Stimulated activated CD4-positive, alpha-beta T cell treated with anti-CD3 and anti-CD28 coated beads, TNF-alpha, amount 100 ng/mL, for 4 hours (primary cell): ENCODE data around the gene RNASE4.
"Not testable (repeated sequence)": the region's sequence is repeated elsewhere in the genome, so short reads cannot be mapped to it uniquely, and the experiment has no call there.

Experiments
- DNase-seq, 3 experiments: peaks; one replicate each; pipeline ENCODE4 v3.0.0-alpha.2; 2020; ENCODE audit warnings: low read depth in 3 of 3

Gene RNASE4

DNA sequence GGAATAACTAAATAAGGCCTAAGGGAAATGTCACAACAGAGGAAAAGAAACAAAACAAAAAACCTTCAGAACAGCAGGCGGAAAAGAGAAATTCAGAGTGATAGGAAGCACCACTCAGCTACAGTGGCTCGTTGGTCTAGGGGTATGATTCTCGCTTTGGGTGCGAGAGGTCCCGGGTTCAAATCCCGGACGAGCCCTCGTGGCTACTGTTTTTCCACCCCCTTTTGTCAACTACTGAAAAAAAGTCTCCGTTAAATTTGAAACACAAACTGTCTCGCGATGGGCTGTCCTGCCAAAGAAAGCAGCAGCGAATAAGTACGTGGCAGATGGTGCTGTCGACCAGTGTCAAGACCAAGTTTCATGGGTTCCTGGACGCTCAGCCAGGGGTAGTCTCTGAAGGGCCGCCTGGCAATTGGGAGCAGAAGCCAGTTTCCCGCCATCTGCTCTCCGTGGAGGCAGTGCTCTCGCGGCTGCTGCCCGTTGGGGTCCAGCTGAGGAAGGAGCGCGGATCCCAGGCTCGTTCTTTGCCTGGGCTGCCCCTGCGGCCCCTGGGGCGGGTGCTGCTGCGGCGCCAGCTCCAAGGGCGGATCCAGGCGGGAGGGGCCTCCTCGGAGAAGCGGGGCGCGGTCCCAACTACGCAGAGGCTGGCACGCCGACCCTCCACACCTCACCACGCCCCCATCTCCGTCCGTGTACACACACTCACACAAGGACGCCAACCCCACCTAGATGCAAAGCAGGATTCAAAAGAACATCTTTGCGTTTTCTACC lies at the start of gene RNASE4:
Gene RNASE4 (plus strand): TSS at position 670 of the 771 bp plus-strand sequence. CDS start 14,812 bp downstream, outside the sequence.
- DNase-seq: peak; percentile 69 to 72 (median 72)

GRCh38 chr14:20641591-20641990 lies 42.8 kb upstream of the RNASE4 start, which contains the start of gene OR6S1:
Gene OR6S1, minus strand, starts transcription at chr14:20641691. Its CDS starts 0 bp downstream, at chr14:20641691.
- DNase-seq: no peak

DNA sequence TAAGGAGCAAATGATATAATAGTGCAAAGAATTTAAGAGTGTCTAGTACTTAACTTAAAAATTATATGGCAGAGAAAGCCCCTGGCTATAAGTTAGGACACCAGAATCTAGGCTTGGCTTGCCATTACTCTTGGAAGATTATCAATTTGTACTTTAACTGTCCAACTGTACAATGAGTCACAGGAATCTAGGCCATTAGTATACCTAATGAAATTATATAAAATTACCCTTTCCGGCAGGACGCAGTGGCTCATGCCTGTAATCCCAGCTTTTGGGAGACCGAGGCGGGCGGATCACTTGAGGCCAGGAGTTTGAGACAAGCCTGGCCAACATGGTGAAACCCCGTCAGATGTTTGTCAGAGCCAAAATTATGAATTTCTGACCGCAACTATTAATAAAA lies 42.2 kb upstream of the RNASE4 start:
- DNase-seq: no peak

DNA sequence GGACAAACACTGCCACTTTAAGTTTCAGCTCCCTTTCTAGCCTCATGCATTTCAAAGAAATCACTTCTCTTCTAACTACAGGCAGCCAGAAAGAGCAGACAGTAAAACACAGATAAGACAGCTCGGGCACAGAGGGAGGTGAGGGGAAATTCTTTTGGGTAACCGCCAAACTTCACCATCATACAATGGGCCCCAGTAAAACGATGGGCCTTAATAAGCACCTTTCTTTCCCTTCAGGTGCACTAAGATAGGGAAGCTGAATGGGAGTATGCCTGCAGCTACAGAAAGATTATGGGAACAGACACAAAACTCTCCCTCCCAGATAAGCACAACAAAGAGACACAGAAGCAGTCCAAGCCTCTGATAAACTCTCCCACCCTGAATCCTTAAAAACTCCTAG lies 41.6 kb upstream of the RNASE4 start:
- not testable (repeated sequence) for DNase-seq

- DNase-seq: no peak
Measured at GRCh38 chr14:20644520-20644919, 39.8 kb upstream of the RNASE4 start.

- DNase-seq: no peak
Measured at GRCh38 chr14:20645481-20645880, 38.9 kb upstream of the RNASE4 start.

DNA sequence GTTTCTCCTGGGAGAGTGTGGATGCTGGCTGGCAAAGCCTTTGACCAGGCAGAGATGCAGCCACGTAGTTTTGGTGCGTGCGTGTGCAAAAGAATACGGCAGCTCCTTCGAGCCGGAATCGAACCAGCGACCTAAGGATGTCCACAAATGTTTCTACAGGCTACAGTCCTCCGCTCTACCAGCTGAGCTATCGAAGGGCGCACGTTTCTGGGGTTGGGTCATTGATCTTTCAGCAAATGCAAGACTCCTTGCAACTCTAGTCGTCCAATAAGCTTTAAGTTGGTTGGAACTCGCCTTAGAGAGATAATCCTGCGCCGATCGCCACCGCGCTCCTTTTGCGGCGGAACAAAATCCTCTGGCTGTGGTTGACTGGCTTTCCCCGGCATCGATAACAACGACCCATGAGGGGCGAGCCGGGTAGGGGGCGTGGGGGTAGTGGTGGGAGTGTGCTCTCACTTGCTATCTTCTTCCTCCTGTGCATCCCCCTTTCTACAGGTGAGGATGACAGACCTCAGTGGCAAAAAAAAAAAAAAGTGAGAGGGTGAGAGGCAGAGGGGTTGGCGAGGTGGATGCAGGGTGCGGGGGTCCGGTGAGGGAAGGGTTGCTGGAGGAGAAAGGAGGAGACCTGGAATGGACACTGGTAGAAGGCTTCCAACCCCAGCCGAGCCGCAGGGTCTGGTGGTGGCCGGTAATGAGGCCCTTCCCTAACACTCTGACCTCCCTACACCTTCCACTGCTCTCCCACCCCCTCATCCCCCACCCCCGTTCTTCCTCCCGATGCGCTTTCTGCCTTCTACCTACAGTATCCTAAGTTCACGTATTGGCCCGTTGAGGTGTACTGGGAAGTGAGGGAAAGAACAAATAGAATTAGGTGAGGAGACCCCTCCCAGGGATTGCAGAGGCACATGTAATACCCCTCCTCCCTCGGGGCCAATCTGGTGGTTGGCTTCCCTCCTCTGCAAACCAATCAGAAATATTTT lies 31.1 kb upstream of the RNASE4 start:
- DNase-seq: peak in 1 of 3 experiments; percentile 19

GRCh38 chr14:20655851-20656250 lies 28.5 kb upstream of the RNASE4 start:
- no peak for DNase-seq

DNA sequence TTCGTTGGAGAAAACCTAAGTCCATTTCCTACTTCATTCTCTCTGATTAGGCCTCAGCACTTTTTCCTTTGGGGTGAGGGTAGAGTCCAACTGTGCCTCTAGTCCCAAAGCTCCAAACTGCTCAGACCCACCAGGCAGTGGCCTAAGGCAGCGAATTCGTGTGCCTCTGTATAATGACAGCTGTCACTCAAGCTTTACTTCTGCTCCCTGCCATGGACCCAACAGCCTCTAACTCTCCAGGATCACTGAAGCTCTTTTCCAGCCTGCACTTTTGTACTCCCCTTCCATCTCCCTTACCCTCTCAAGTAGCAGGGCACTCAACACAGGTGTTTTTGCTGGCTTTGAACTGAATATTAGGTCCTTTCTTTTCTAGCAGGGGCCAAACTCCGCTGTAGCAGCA lies 28.1 kb upstream of the RNASE4 start:
- no peak for DNase-seq

DNA sequence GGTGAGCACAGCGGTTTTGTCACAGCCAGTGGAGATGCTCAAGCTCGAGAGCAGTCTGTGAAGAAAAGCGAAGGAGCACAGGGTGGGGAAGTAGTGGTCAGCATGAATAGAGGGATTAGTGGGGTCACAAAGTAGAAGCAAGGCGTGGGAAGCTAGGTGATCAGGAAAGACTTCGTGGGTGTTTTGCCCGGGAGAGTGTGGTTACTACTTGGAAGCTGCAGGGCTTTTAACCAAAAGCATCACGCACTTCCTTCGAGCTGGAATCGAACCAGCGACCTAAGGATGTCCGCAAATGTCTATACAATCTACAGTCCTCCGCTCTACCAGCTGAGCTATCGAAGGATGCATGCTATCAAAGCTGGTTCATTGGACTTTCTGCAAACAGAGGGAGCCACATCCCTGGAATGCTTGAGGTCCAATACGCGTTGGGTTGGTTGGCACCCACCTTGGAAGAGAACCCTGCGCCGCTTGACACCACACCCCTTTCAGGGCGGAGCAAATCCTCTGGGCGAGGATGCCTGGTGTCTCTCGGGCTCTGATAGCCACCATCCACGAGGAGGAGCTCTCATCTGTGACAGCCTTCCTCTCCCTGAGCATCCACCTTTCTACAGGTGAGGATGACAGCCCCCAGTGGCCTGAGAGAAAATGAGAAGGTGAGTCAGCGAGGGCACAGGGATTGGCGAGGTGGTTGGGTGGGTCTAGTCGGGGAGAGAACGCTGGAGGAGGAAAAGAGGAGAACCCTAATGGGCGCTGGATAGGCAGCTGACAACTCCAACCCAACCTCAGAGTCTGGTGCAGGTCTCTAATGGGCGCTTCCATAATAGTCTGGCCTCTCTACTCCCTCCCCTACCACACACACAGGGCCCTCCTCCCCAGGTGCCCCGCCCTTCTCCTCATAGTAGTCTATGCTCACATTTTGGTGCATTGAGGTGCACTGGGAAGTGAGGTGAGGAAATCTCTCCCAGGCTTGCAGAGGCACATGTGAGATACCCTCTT lies 26.8 kb upstream of the RNASE4 start:
- DNase-seq: no peak

GRCh38 chr14:20658246-20658645 lies 26.1 kb upstream of the RNASE4 start:
- DNase-seq: no peak

GRCh38 chr14:20659336-20659735 lies 25.0 kb upstream of the RNASE4 start:
- DNase-seq: no peak

GRCh38 chr14:20659813-20660395 lies 24.5 kb upstream of the RNASE4 start:
- DNase-seq: no peak

GRCh38 chr14:20661197-20661596 lies 23.2 kb upstream of the RNASE4 start:
- DNase-seq: no peak

DNA sequence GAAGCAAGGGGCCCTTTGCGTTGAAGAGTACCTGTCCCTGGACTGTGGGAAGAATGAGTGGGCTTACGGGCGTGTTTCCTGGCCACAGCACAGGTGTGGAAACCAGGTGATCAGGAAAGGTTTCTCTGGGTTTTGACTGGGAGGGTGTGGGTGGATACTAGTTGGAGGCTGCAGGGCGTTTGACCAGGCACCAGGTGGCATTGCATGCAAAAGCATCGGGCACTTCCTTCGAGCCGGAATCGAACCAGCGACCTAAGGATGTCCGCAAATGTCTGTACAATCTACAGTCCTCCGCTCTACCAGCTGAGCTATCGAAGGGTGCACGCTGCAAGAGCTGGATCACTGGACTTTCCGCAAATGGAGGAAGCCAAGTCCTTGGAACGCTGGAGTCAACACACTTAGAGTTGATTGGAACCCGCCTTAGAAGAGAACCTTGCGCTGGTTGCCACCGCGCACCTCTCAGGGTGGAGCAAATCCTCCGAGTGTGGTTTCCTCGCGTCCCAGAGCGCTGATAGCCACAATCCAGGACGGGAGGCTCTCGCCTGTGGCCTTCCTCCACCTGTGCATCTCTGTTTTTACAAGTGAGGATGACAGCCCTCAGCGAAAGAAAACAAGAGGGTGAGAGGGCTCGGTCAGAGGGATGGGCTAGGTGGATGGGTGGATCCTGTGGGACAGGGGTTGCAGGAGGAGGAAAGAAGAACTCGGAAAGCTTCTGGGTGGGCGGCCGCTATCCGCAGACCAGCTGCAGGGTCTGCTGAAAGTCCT lies 21.2 kb upstream of the RNASE4 start:
- peak; percentile 46 to 52 (median 50) for DNase-seq

DNA sequence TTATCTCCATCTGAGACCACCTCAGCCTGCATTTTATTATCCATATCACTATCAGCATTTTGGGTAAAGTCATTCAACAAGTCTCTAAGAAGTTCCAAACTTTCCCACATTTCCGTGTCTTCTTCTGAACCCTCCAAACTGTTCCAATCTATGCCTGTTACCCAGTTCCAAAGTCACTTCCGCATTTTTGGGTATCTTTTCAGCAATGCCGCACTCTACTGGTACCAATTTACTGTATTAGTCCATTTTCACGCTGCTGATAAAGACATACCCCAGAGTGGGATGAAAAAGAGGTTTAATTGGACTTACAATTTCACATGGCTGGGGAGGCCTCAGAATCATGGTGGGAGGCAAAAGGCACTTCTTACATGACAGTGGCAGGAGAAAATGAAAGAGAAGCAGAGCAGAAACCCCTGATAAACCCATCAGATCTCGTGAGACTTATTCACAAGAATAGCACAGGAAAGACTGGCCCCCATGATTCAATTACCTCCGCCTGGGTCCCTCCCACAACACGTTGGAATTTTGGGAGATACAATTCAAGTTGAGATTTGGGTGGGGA lies 17.9 kb upstream of the RNASE4 start:
- not testable (repeated sequence) for DNase-seq

GRCh38 chr14:20667957-20668356 lies 16.4 kb upstream of the RNASE4 start:
- DNase-seq: no peak

GRCh38 chr14:20668969-20669368 lies 15.4 kb upstream of the RNASE4 start:
- DNase-seq: no peak

DNA sequence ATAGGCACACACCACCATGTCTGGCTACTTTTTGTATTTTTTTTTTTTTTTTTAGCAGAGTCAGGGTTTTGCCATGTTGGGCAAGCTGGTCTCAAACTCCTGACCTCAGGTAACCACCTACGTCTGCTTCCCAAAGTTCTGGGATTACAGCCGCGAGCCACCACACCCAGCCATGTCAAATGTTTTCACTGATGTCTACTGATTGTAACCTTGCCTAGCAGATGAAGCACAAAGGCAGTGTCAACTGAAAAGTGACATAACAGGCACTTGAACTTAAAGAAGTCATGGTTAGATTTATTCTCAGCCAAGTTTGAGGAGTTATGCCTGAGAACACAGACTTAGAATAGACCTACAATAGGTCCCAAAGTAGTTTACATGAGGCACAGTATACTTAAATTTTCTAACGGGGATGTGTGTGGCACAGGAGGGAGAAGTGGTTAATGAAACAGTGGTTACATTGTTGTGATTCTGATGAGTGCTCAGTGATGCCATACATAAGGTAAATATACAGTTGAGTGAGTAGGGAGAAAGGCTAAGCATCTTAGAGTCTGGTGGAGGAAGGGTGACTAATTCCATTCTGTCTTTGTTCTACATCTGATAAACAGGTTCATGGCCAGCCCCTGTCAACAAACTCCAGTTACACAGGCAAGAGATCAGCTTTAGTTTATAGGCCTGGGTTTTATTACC lies 12.6 kb upstream of the RNASE4 start:
- no peak for DNase-seq
